GM12878 (cell line): ENCODE results near the gene ARID4B. TPM values are rescaled to one million over a fixed set of nuclear protein-coding genes. Genes with fewer than 3 reads are reported as not detected.

Source experiments
- ATAC-seq: fragments of 200-7000 bp; cut with Tn5 transposase; 3 replicates; pipeline ENCODE4 v1.9.1; 2020; ENCODE audit warnings: mild to moderate bottlenecking, moderate library complexity
- BruUV-seq: library from RNA; stranded (reverse); fragments of 400-500 nt; replicated peaks from 2 replicates; lab custom pipeline; 2021; lab: Mats Ljungman, UMichigan
- CTCF ChIA-PET: fragments of 300-600 bp; sonication (Branson Sonifier 250); formaldehyde crosslinking; extraction: SDS; loops from one replicate; lab custom pipeline; 2021; ENCODE audit warnings: inconsistent platforms; lab: Yijun Ruan, JAX
- POLR2A ChIA-PET: fragments of 350-600 bp; formaldehyde crosslinking; extraction: SDS; loops from one replicate; lab custom pipeline; 2021; ENCODE audit warnings: inconsistent platforms; lab: Charles Lee
- RAD21 ChIA-PET: fragments of 300-600 bp; sonication (Branson Sonifier 250); formaldehyde crosslinking; loops from one replicate; lab custom pipeline; 2023; ENCODE audit warnings: antibody characterized with exemption; ENCODE audit not compliant: unreplicated experiment; lab: Charles Lee
- SMC1A ChIA-PET: fragments of 300-600 bp; sonication (Branson Sonifier 250); formaldehyde crosslinking; loops from one replicate; lab custom pipeline; 2023; ENCODE audit not compliant: unreplicated experiment, uncharacterized antibody; lab: Charles Lee
- DNase-seq: peaks from one replicate; pipeline ENCODE4 v3.0.0-alpha.2; 2011; ENCODE audit warnings: low read depth, low spot score
- FAIRE-seq: peaks from 3 replicates; lab custom pipeline; 2011; peaks lifted over from hg19 to GRCh38; lab: Jason Lieb, UNC
- H2AFZ ChIP-seq: 2 replicates; pipeline ENCODE4 v1.6.0; 2011; ENCODE audit warnings: low read depth, low read length, control low read depth; ENCODE audit not compliant: control insufficient read depth
- H3K27ac ChIP-seq: 2 replicates; pipeline ENCODE4 v1.5.1; 2011; ENCODE audit warnings: control low read depth; ENCODE audit not compliant: control insufficient read depth, insufficient read depth
- H3K27me3 ChIP-seq, 2 experiments: replicated peaks in 1 of 2; 2 replicates each; pipeline versions ENCODE4 v1.6.0 to v1.6.1; 2011; ENCODE audit warnings: low read length in 1 of 2; ENCODE audit not compliant: control insufficient read depth in 2 of 2, insufficient read depth in 2 of 2
- H3K36me3 ChIP-seq, 2 experiments: 2 replicates each; pipeline ENCODE4 v1.5.1; 2011; ENCODE audit warnings: low read length in 1 of 2; ENCODE audit not compliant: control insufficient read depth in 2 of 2, insufficient read depth in 2 of 2
- H3K4me1 ChIP-seq: 2 replicates; pipeline ENCODE4 v1.6.1; 2011; ENCODE audit warnings: mild to moderate bottlenecking, low read length, moderate library complexity, mixed read lengths; ENCODE audit not compliant: control insufficient read depth, insufficient read depth
- H3K4me2 ChIP-seq: 2 replicates; pipeline ENCODE4 v1.6.0; 2011; ENCODE audit warnings: control low read depth; ENCODE audit not compliant: control insufficient read depth, insufficient read depth
- H3K4me3 ChIP-seq: fragments of 200-600 bp; sonication (generic); 2 replicates; pipeline ENCODE4 v1.5.1; 2016
- H3K79me2 ChIP-seq: 2 replicates; pipeline ENCODE4 v1.6.0; 2011; ENCODE audit warnings: low read length; ENCODE audit not compliant: control insufficient read depth, insufficient read depth
- H3K9ac ChIP-seq: 2 replicates; pipeline ENCODE4 v1.8.0; 2011; ENCODE audit warnings: low read length, control low read depth, mixed read lengths; ENCODE audit not compliant: control insufficient read depth, insufficient read depth
- H3K9me3 ChIP-seq: replicated peaks from 3 replicates; pipeline ENCODE4 v1.5.1; 2011; ENCODE audit warnings: mild to moderate bottlenecking, low read length; ENCODE audit not compliant: control insufficient read depth, insufficient read depth
- H4K20me1 ChIP-seq: 2 replicates; pipeline ENCODE4 v1.6.0; 2011; ENCODE audit not compliant: control insufficient read depth, insufficient read depth
- BRCA1 ChIP-seq: IDR thresholded peaks from 2 replicates; pipeline ENCODE4 v1.6.1; 2011; ENCODE audit warnings: low read depth, low read length, improper control_type of control experiment
- CBX3 ChIP-seq: fragments of 200-600 bp; sonication (generic); IDR thresholded peaks from 2 replicates; pipeline ENCODE4 v1.6.1; 2016; ENCODE audit warnings: low read depth, borderline replicate concordance
- CBX5 ChIP-seq: sonication (generic); IDR thresholded peaks from 2 replicates; pipeline ENCODE4 v1.6.1; 2016; ENCODE audit warnings: low read depth, moderate library complexity, mild to moderate bottlenecking, inconsistent platforms
- CHD4 ChIP-seq: fragments of 200-600 bp; sonication (generic); IDR thresholded peaks from 2 replicates; pipeline ENCODE4 v1.6.1; 2016; ENCODE audit warnings: mild to moderate bottlenecking
- CUX1 ChIP-seq: IDR thresholded peaks from 2 replicates; pipeline ENCODE4 v1.6.1; 2012; ENCODE audit warnings: improper control_type of control experiment, low read depth, low read length; ENCODE audit not compliant: insufficient replicate concordance
- EED ChIP-seq: sonication (generic); IDR thresholded peaks from 2 replicates; pipeline ENCODE4 v1.6.1; 2016; ENCODE audit warnings: antibody characterized with exemption, low read depth
- MTA2 ChIP-seq: fragments of 450-650 bp; IDR thresholded peaks from 2 replicates; pipeline ENCODE4 v1.6.1; 2016; ENCODE audit warnings: low read depth, mild to moderate bottlenecking, moderate library complexity
- NBN ChIP-seq: fragments of 450-650 bp; IDR thresholded peaks from 2 replicates; pipeline ENCODE4 v1.6.1; 2016
- NR2C1 ChIP-seq: fragments of 450-650 bp; IDR thresholded peaks from 2 replicates; pipeline ENCODE4 v1.6.1; 2017; ENCODE audit warnings: antibody characterized with exemption, mild to moderate bottlenecking, moderate library complexity
- NR2F1 ChIP-seq: fragments of 450-650 bp; conservative IDR thresholded peaks from 2 replicates; pipeline ENCODE4 v1.6.1; 2017; ENCODE audit warnings: mild to moderate bottlenecking
- PAX5 ChIP-seq: IDR thresholded peaks from 2 replicates; pipeline ENCODE4 v1.6.1; 2011; ENCODE audit warnings: low read depth, low read length, borderline replicate concordance
- POLR2A ChIP-seq: IDR thresholded peaks from 2 replicates; pipeline ENCODE4 v1.6.1; 2011; ENCODE audit warnings: low read depth, mild to moderate bottlenecking, low read length
- SIN3A ChIP-seq: IDR thresholded peaks from 2 replicates; pipeline ENCODE4 v1.6.1; 2012; ENCODE audit warnings: low read depth, low read length, improper control_type of control experiment
- SPI1 ChIP-seq: IDR thresholded peaks from 2 replicates; pipeline ENCODE4 v1.6.1; 2011; ENCODE audit warnings: low read depth, mild to moderate bottlenecking, low read length, moderate library complexity, borderline replicate concordance; ENCODE audit not compliant: insufficient read depth
- TCF3 ChIP-seq: IDR thresholded peaks from 2 replicates; pipeline ENCODE4 v1.6.1; 2012; ENCODE audit warnings: low read depth, mild to moderate bottlenecking, low read length, borderline replicate concordance; ENCODE audit not compliant: insufficient read depth
- ZNF622 ChIP-seq: fragments of 450-650 bp; IDR thresholded peaks from 2 replicates; pipeline ENCODE4 v1.6.1; 2017; ENCODE audit warnings: mild to moderate bottlenecking, inconsistent platforms
- WGBS: methylation state at CpG from one replicate; pipeline ENCODE4 v1.1.6; 2016; ENCODE audit warnings: low lambda C conversion rate; ENCODE audit not compliant: insufficient replicate concordance, insufficient coverage; ENCODE audit errors: missing lambda C conversion rate; 5-methylcytosine and 5-hydroxymethylcytosine counted together
- in situ Hi-C: fragments of 300-500 bp; cut with MboI; formaldehyde crosslinking; loops from 9 replicates; pipeline ENCODE4 v1.14.3; 2018; ENCODE audit warnings: mixed read lengths
- intact Hi-C: fragments of 100-400 bp; cut with micrococcal nuclease; formaldehyde crosslinking; loops from one replicate; pipeline ENCODE4 v1.14.2; 2022; ENCODE audit not compliant: unreplicated experiment
- polyA plus RNA-seq, 11 experiments: library from polyadenylated mRNA; depleted of rRNA in 4 of 11; unstranded in 6 of 11; stranded (reverse) in 5 of 11; fragments of >200 nt; fragmentation: Nextera tagmentation in 4 of 11; fragmentation: Illumina TruSeq in 1 of 11; extraction: Ambion mirVana in 4 of 11; extraction: Trizol in 1 of 11; gene quantifications; 1 replicate in 1 of 11; 2 replicates in 10 of 11; pipeline versions ENCODE4 v1.2.1 to v1.2.3, GENCODE V29; 2011 to 2016; ENCODE audit warnings: inconsistent platforms in 2 of 11, missing spikeins in 2 of 11, low read depth in 1 of 11
- total RNA-seq, 4 experiments: library from RNA; depleted of rRNA in 3 of 4; stranded (reverse); fragments of >200 nt in 3 of 4; fragmentation: Illumina TruSeq in 1 of 4; extraction: Trizol in 1 of 4; gene quantifications; 2 replicates each; pipeline versions ENCODE4 v1.2.1 to v1.2.3, GENCODE V29; 2013 to 2021
- TF ChIP-seq, protein P1 (sequence below): fragments of 450-650 bp; formaldehyde crosslinking; IDR thresholded peaks from 2 replicates; pipeline ENCODE4 v1.4.0; 2022; ENCODE audit warnings: mild to moderate bottlenecking, moderate library complexity

ARID4B gene
- total and polyA plus RNA-seq, 10 of the 15 experiments (the other 5 are each of a cell fraction or from before 2014, with no cell fraction given) = 13.6 to 39.1 (median 28.0) TPM

DNA sequence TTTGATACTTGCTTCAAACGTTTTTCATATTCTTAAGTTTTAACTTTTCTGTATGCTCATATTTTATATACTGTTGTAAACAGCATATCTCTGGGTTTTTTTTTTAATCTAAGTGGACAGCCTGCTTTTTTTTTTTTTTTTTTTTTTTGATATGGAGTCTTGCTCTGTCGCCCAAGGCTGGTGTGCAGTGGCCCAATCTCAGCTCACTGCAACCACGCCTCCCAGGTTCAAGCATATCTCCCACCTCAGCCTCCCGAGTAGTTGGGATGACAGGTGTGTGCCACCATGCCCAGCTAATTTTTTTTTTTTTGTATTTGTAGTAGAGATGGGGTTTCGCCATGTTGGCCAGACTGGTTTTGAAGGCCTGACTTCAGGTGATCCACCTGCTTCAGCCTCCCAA, 40.4 kb upstream of the ARID4B start:
- FAIRE-seq (no peak), DNase-seq (no peak), ATAC-seq (no peak)
- in situ Hi-C loops (no loop called here), intact Hi-C loops (no loop called here)
- H3K79me2 ChIP-seq = peaks cover 13% of the 10 kb centered on the region
- WGBS = 60% methylated on average over 5 of the region's 5 CpGs
- ChIA-PET POLR2A (interaction anchor here (0.6 kb wide), 1 partner anchor 75 kb away, joined by 3 read pairs; no protein-coding TSS in a partner anchor), SMC1A (interaction anchor here (1.0 kb wide), 1 partner anchor 9 kb away, joined by 3 read pairs; no protein-coding TSS in a partner anchor), CTCF (interaction anchor here (0.6 kb wide), 1 partner anchor 232 kb away, joined by 3 read pairs; no protein-coding TSS in a partner anchor), RAD21 (no interaction called here)
- H2AFZ ChIP-seq = no peak overlapping the region
- H3K9ac ChIP-seq = no peak overlapping the region
- H3K4me1 ChIP-seq = no peaks in the 10 kb centered on the region
- H3K36me3 ChIP-seq = no peaks in the 10 kb centered on the region; a peak in 1 of 4 replicates
- H3K27me3 ChIP-seq = no peaks in the 10 kb centered on the region
- H4K20me1 ChIP-seq = no peaks in the 10 kb centered on the region
- peak overlapping the region; percentile 74; the same call in 1 of the 2 replicates for H3K4me3 ChIP-seq
- BruUV-seq = no TSS peak
- H3K4me2 ChIP-seq = peak overlapping the region; percentile 50; the same call in 1 of the 2 replicates
- H3K27ac ChIP-seq = no peak overlapping the region
- H3K9me3 ChIP-seq = no peaks in the 10 kb centered on the region
- TF ChIP-seq NR2F1 = no peak
- TF ChIP-seq BRCA1 = no peak
- no peak for TF ChIP-seq NR2C1
- TF ChIP-seq POLR2A = no peak
- TF ChIP-seq EED = no peak
- no peak for TF ChIP-seq CUX1
- TF ChIP-seq CBX5 = no peak
- TF ChIP-seq, protein P1, sequence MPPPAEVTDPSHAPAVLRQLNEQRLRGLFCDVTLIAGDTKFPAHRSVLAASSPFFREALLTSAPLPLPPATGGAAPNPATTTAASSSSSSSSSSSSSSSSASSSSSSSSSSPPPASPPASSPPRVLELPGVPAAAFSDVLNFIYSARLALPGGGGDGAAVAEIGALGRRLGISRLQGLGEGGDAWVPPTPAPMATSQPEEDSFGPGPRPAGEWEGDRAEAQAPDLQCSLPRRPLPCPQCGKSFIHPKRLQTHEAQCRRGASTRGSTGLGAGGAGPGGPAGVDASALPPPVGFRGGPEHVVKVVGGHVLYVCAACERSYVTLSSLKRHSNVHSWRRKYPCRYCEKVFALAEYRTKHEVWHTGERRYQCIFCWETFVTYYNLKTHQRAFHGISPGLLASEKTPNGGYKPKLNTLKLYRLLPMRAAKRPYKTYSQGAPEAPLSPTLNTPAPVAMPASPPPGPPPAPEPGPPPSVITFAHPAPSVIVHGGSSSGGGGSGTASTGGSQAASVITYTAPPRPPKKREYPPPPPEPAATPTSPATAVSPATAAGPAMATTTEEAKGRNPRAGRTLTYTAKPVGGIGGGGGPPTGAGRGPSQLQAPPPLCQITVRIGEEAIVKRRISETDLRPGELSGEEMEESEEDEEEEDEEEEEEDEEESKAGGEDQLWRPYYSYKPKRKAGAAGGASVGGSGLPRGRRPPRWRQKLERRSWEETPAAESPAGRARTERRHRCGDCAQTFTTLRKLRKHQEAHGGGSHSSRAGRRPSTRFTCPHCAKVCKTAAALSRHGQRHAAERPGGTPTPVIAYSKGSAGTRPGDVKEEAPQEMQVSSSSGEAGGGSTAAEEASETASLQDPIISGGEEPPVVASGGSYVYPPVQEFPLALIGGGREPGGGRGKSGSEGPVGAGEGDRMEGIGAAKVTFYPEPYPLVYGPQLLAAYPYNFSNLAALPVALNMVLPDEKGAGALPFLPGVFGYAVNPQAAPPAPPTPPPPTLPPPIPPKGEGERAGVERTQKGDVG (CRISPR knock-in tag) = no peak
- TF ChIP-seq SIN3A = no peak
- no peak for TF ChIP-seq PAX5
- TF ChIP-seq TCF3 = no peak
- TF ChIP-seq CHD4 = no peak
- TF ChIP-seq NBN = no peak
- no peak for TF ChIP-seq CBX3
- no peak for TF ChIP-seq MTA2
- TF ChIP-seq ZNF622 = no peak
- no peak for TF ChIP-seq SPI1
